Activated naive CD8-positive, alpha-beta T cell treated with anti-CD3 and anti-CD28 coated beads, Interleukin-2, amount 10 ng/mL, durations not matched to agents 7 days and 5 days (primary cell): ENCODE data around the gene TMEFF1. TPM values are rescaled to one million over a fixed set of nuclear protein-coding genes. Genes with fewer than 3 reads are reported as not detected.

Experiments
- ATAC-seq: fragments of 150-1000 bp; cut with Tn5 transposase; one replicate; pipeline ENCODE4 v1.10.0; 2021; ENCODE audit warnings: low read depth, moderate library complexity
- POLR2A ChIA-PET: fragments of 350-600 bp; sonication (Branson Sonifier 250); formaldehyde crosslinking; loops from one replicate; lab custom pipeline; 2021; ENCODE audit warnings: antibody characterized with exemption; lab: Charles Lee
- DNase-seq: peaks from one replicate; pipeline ENCODE4 v3.0.0; 2021
- H3K27ac Mint-ChIP-seq: one replicate; pipeline ENCODE4 v1.8.0; 2022; ENCODE audit warnings: mild to moderate bottlenecking, mixed read lengths
- H3K27me3 Mint-ChIP-seq: one replicate; pipeline ENCODE4 v1.8.0; 2022; ENCODE audit warnings: mild to moderate bottlenecking, moderate library complexity, mixed read lengths
- H3K36me3 Mint-ChIP-seq: one replicate; pipeline ENCODE4 v1.8.0; 2021; ENCODE audit warnings: mild to moderate bottlenecking, mixed read lengths
- H3K4me1 Mint-ChIP-seq: one replicate; pipeline ENCODE4 v1.8.0; 2021; ENCODE audit warnings: mixed read lengths
- H3K4me3 Mint-ChIP-seq: one replicate; pipeline ENCODE4 v1.8.0; 2022; ENCODE audit warnings: mild to moderate bottlenecking, moderate library complexity, mixed read lengths
- H3K9me3 Mint-ChIP-seq: one replicate; pipeline ENCODE4 v1.8.0; 2021; ENCODE audit warnings: mixed read lengths
- total RNA-seq, 2 experiments: library from RNA; stranded (reverse); gene quantifications; one replicate each; pipeline ENCODE4 v1.2.3, GENCODE V29; 2021

The TMEFF1 gene
- total RNA-seq, 2 experiments from 2014 or later = 0.20 TPM; not detected in 1

DNA sequence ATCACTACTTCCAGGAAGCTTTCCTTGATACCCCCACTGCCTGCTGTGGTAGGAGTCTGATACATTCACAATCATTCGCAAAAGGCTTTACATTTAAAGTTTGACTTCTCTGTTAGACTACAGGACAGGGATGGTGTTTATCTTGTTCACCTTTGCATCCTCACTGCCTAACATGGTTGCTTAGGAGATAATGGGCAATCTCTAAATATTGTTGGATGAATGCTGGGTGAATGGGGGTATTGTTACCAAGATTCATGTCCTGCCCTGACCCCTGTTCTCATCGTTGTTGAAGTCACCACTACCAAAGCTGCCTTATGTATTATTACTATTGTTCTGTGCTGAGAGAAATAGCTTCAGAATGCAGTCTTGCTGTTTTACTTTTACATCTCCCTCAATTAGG is 7.7 kb upstream of the TMEFF1 start:
- no peaks in the 10 kb centered on the region for H3K9me3 Mint-ChIP-seq
- no peak overlapping the region for H3K4me3 Mint-ChIP-seq
- ATAC-seq (no peak), DNase-seq (no peak)
- POLR2A ChIA-PET = no interaction called here
- no peaks in the 10 kb centered on the region for H3K36me3 Mint-ChIP-seq
- H3K27ac Mint-ChIP-seq = no peak overlapping the region
- no peaks in the 10 kb centered on the region for H3K4me1 Mint-ChIP-seq
- H3K27me3 Mint-ChIP-seq = peaks cover 6% of the 10 kb centered on the region

DNA sequence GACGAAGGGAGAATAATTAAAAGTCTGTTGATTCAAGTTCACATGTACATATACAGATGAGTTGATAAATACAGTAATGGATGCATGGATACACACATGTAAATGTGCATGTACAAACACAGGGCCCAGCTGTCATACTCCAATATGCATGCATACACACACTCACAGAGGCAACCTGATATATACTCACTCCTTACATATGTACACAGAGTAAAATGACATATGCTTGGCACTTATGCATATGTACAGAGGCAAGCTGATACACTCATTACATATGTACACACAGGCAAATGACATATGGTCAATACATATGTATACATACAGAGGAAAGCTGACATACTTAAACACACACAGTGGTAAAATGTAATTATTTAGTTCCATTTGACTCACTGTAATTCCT is 7.2 kb upstream of the TMEFF1 start:
- DNase-seq (no peak), ATAC-seq (no peak)
- no peak overlapping the region for H3K27ac Mint-ChIP-seq
- H3K4me3 Mint-ChIP-seq = no peak overlapping the region
- H3K4me1 Mint-ChIP-seq = no peaks in the 10 kb centered on the region
- POLR2A ChIA-PET = no interaction called here
- H3K9me3 Mint-ChIP-seq = no peaks in the 10 kb centered on the region
- H3K27me3 Mint-ChIP-seq = peaks cover 11% of the 10 kb centered on the region
- H3K36me3 Mint-ChIP-seq = no peaks in the 10 kb centered on the region

DNA sequence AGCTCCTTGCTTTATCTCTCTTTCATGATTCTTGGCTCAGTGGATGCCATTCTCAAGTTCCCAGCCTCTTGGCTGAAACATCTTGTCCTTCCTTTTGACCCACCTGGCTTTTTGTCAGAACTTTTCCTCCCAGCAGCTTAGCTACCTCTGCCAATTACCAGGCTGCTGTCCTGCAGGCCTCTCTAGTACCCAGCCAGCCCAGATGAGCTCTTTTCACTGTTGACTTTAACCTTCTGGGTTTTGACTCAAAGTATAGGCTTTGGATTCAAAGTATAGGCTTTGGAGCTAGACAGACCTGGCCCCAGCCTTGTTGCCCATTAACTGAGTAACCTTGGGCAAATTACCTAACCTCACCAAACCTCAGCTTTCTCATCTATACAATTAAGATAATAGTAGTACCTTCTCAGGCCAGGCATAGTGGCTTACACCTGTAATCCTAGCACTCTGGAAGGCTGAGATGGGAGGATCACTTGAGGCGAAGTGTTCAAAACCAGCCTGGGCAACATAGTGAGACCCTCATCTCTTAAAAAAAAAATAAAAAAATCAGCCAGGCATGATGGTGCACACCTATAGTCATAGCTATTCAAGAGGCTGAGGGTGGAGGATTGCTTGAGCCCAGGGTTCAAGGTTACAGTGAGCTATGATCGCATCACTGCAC is 6.6 kb upstream of the TMEFF1 start:
- Mint-ChIP-seq H3K4me3 (no peak overlapping the region), H3K9me3 (no peaks in the 10 kb centered on the region), H3K27me3 (peaks cover 13% of the 10 kb centered on the region), H3K27ac (no peak overlapping the region), H3K36me3 (no peaks in the 10 kb centered on the region), H3K4me1 (no peaks in the 10 kb centered on the region)
- POLR2A ChIA-PET = no interaction called here
- DNase-seq (no peak), ATAC-seq (no peak)

DNA sequence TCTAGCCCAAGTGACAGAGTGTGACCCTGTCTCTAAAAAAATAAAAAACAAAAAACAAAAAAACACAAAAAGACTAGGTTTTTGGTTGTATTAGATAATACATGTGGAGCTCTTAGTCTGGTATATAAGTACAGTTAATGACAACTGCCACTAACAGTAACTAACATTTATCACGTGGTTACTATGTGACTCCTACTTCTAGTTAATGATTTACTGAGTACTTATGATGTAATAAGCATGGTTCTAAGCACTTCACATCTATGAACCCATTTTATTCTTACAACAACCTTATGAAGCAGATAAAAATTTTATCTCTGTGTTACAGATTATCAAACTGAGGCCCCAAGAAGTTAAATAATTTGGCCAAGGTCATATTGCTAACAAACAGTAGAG is 6.1 kb upstream of the TMEFF1 start:
- H3K4me3 Mint-ChIP-seq = no peak overlapping the region
- POLR2A ChIA-PET = no interaction called here
- H3K36me3 Mint-ChIP-seq = no peaks in the 10 kb centered on the region
- H3K27ac Mint-ChIP-seq = no peak overlapping the region
- H3K27me3 Mint-ChIP-seq = peaks cover 18% of the 10 kb centered on the region
- H3K9me3 Mint-ChIP-seq = no peaks in the 10 kb centered on the region
- H3K4me1 Mint-ChIP-seq = no peaks in the 10 kb centered on the region
- no peak for ATAC-seq
- no peak for DNase-seq

DNA sequence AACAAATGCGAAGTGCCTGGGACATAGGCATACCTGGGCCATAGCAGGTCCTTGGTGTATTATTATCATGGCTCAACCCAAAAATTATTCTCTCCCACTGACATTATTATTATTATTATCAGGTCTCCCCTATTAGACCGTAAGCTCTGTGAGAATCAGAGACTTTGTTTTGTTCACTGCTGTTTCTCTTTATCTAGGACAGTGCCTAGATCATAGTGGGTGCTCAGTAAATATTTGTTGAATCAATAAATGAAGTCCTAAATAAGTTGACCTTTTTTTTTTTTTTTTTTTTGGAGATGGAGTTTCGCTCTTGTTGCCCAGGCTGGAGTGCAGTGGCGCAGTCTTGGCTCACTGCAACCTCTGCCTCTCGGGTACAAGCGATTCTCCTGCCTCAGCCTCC is 4.9 kb upstream of the TMEFF1 start:
- Mint-ChIP-seq H3K4me1 (no peaks in the 10 kb centered on the region), H3K27ac (no peak overlapping the region), H3K36me3 (no peaks in the 10 kb centered on the region), H3K9me3 (no peaks in the 10 kb centered on the region), H3K27me3 (peaks cover 27% of the 10 kb centered on the region), H3K4me3 (no peak overlapping the region)
- no peak for DNase-seq
- POLR2A ChIA-PET = no interaction called here
- no peak for ATAC-seq

DNA sequence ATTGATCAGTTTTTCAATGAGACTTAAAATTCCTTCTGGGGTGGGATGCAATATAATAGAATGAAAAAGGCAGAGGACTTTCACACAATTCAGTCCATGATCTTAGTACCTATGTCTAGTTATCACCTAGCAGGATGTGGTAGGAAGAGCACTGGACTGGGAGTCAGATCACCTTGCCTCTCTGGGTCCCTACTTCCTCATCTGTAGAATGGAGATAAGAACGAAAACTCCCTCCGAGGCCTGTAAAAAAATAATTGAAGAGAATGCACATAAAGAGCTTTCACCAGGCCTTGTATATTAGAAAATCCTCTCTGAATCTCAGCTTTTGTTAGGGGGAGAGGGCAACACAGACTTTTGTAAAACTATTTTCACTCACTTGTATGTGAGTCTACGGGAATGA is 681 bp upstream of the TMEFF1 start:
- Mint-ChIP-seq H3K27me3 (peaks cover 43% of the 10 kb centered on the region), H3K36me3 (no peaks in the 10 kb centered on the region), H3K27ac (no peak overlapping the region), H3K9me3 (no peaks in the 10 kb centered on the region), H3K4me3 (no peak overlapping the region), H3K4me1 (peaks cover 3% of the 10 kb centered on the region)
- no peak for DNase-seq
- POLR2A ChIA-PET = no interaction called here
- ATAC-seq = no peak

DNA sequence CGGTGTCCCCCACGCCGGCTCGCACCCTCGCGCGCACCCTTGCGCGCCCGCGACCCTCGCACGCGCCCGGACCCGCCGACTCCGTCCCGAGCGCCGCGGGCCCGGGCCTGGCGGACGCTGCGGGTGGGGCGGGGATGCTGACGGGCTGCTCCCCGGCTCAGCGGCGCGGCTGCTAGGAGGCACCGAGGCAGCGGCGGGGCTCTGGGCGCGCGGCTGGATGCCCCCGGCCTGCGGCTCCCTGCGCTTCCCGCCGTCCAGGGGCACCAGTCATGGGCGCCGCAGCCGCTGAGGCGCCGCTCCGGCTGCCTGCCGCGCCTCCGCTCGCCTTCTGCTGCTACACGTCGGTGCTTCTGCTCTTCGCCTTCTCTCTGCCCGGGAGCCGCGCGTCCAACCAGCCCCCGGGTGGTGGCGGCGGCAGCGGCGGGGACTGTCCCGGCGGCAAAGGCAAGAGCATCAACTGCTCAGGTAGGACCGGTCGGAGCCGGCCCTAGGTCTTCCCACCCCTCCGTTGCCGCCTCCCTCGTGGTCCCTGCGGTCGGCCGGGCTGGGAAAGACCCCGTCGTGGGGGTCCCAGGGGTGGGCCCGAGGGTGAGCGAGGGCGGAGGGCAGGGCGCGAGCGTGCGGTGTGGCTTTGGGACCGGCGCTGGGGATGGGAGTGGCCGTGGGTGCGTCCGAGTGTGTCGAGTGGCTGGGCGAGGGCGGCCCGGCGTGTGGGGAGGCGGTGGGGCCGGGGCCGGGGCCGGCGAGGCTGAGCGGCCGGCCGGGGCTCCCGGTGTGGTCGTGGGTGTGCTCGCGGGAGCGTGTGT is 530 bp downstream of the TMEFF1 start:
- POLR2A ChIA-PET = no interaction called here
- DNase-seq (peak; percentile 58), ATAC-seq (peak; percentile 70)
- Mint-ChIP-seq H3K36me3 (no peaks in the 10 kb centered on the region), H3K27me3 (peaks cover 43% of the 10 kb centered on the region), H3K4me1 (peaks cover 3% of the 10 kb centered on the region), H3K4me3 (peak overlapping the region; percentile 54), H3K9me3 (no peaks in the 10 kb centered on the region), H3K27ac (no peak overlapping the region)

DNA sequence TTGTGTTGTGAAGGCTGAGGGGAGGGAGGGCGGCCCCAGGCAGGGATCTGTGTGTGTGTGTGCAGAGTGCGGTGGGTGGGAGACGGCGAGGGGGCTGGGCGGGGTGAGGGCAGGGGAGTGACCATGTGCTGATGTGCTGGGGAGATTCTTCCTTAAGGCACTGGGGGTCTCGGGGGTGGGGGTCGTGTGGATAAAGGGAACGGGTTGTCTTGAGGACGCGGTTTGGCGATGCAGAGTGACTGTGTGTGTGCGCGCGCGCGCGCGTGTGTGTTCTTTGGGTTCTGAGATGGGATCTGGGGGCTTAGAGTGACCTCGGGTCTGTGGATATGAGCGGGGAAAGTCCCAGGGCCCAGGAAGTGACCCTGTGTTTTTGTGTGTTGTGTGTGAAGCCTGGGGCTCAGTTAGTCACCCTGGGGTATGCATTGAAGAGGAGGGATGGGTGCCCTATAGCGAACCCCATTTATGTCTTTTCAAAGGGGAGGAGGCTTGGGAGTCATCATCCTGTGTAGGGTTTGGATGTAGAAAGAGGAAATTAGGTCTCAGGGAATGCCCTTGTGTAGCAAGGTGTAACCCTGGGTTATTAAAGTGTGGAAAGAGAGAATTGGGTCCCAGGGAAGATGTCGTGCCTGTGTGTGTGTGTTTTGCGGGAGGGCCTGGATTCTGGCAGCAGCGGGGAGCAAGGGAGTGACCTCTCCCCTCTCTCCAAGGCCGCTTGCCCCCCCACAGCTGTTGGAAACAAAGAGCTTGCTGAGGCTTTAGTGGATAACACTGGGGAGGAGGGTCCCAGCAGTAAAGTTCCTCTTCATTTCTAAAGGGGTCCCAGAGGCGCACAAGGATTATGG is 1.4 kb downstream of the TMEFF1 start:
- DNase-seq (peak; percentile 29), ATAC-seq (no peak)
- peak overlapping the region; percentile 66 for H3K4me3 Mint-ChIP-seq
- H3K9me3 Mint-ChIP-seq = no peaks in the 10 kb centered on the region
- H3K36me3 Mint-ChIP-seq = no peaks in the 10 kb centered on the region
- H3K4me1 Mint-ChIP-seq = peaks cover 3% of the 10 kb centered on the region
- peaks cover 39% of the 10 kb centered on the region for H3K27me3 Mint-ChIP-seq
- no peak overlapping the region for H3K27ac Mint-ChIP-seq
- POLR2A ChIA-PET = no interaction called here

DNA sequence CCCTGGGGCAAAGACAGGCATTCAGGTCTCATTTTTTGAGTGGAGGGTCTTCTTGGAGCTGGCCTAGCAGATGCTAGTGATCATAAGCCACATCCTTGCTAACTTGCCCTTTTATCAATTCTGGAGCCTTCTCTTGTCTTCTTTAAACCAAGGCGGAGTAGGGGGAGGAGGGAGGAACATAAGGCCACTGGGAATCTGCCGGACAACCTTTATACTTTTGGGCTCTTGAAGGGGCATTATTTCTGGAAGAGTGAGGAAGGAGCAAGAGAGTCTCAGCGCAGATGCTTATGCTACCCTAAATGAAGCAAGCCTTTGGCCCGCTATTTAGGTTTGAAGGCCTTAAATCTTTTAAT is 2.0 kb downstream of the TMEFF1 start:
- POLR2A ChIA-PET = no interaction called here
- Mint-ChIP-seq H3K27me3 (peaks cover 42% of the 10 kb centered on the region), H3K27ac (no peak overlapping the region), H3K4me1 (peaks cover 3% of the 10 kb centered on the region), H3K4me3 (no peak overlapping the region), H3K36me3 (no peaks in the 10 kb centered on the region), H3K9me3 (no peaks in the 10 kb centered on the region)
- ATAC-seq (no peak), DNase-seq (no peak)

DNA sequence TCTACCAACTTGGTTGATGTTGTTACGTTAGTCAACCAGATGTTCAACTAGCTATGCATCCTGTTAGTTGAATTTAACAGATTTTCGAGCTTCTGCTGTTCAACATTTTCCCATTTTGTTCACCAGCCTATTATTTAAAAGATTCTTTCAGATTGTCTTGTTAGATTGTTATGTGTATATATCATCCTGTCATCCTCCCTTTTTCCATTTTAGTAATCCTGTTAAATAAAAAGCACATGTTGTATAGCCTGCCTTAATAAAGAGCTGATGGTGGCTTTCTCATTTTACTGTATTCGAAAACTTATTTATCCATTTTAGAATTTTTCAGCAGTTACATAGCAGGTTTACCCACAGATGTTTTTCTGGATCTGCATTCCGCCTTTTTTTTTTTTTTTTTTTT is 4.3 kb downstream of the TMEFF1 start:
- peaks cover 3% of the 10 kb centered on the region for H3K4me1 Mint-ChIP-seq
- POLR2A ChIA-PET = no interaction called here
- peaks cover 28% of the 10 kb centered on the region for H3K27me3 Mint-ChIP-seq
- no peaks in the 10 kb centered on the region for H3K36me3 Mint-ChIP-seq
- no peak overlapping the region for H3K27ac Mint-ChIP-seq
- no peaks in the 10 kb centered on the region for H3K9me3 Mint-ChIP-seq
- no peak overlapping the region for H3K4me3 Mint-ChIP-seq
- ATAC-seq (no peak), DNase-seq (no peak)

DNA sequence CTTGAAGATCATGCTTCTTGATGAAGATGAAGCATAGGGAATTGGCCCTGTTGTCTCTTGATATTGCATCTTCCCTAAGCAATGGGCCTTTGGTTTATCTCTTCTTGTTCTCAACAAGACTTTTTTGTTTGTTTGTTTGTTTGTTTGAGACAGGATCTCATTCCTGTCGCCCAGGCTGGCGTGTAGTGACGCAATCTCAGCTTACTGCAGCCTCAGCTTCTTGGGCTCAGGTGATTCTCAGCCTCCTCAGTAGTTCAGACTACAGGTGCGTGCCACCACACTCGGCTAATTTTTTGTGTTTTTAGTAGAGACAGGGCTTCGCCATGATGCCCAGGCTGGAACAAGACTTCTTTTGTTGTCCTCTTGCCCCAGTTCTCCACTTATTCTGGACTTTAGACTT is 5.2 kb downstream of the TMEFF1 start:
- H3K4me1 Mint-ChIP-seq = peaks cover 3% of the 10 kb centered on the region
- no peak for DNase-seq
- no peaks in the 10 kb centered on the region for H3K36me3 Mint-ChIP-seq
- ATAC-seq = no peak
- POLR2A ChIA-PET = no interaction called here
- no peak overlapping the region for H3K27ac Mint-ChIP-seq
- H3K9me3 Mint-ChIP-seq = no peaks in the 10 kb centered on the region
- H3K27me3 Mint-ChIP-seq = peaks cover 23% of the 10 kb centered on the region
- no peak overlapping the region for H3K4me3 Mint-ChIP-seq

DNA sequence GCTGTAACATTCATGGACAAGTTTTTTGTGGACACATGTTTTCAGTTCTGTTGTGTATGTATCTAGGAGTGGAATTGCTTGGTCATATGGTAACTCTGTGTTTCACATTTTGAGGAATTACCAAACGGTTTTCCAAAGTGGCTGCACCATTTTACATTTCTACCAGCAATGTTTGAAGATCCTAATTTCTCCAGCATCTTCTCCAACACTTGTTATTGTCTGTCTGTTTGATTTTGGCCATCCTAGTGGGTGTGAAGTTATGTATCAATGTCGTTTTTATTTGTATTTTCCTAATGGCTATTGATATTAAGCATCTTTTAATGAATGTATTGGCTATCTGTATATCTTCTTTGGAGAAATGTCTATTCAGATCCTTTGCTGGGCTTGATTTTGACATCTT is 6.9 kb downstream of the TMEFF1 start:
- H3K4me1 Mint-ChIP-seq = no peaks in the 10 kb centered on the region
- no peaks in the 10 kb centered on the region for H3K36me3 Mint-ChIP-seq
- POLR2A ChIA-PET = no interaction called here
- no peak for DNase-seq
- H3K27me3 Mint-ChIP-seq = peaks cover 14% of the 10 kb centered on the region
- H3K27ac Mint-ChIP-seq = no peak overlapping the region
- no peak overlapping the region for H3K4me3 Mint-ChIP-seq
- H3K9me3 Mint-ChIP-seq = no peaks in the 10 kb centered on the region
- no peak for ATAC-seq

DNA sequence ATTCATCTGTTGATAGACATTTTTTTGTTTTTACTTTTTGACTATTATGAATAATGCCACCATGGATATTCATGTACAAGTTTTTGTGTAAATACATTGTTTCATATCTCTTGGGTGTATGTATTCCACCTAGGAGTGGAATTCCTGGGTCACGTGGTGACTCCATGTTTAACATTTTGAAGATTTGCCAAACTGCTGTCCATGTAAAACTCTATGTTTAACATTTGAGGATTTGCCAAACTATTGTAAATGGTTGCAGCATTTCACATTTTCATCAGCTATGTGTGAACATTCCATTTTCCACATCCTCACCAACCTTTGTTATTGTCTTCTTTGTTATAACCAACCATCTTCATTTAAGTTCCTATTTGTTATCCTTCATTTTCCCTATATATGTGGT is 12.2 kb downstream of the TMEFF1 start:
- Mint-ChIP-seq H3K4me1 (no peaks in the 10 kb centered on the region), H3K9me3 (no peaks in the 10 kb centered on the region), H3K27me3 (peaks cover 4% of the 10 kb centered on the region), H3K36me3 (no peaks in the 10 kb centered on the region), H3K27ac (no peak overlapping the region), H3K4me3 (no peak overlapping the region)
- POLR2A ChIA-PET = no interaction called here
- no peak for DNase-seq
- ATAC-seq = no peak
